H1 (cell line): ENCODE data around the gene ARHGEF2. TPM values are rescaled to one million over a fixed set of nuclear protein-coding genes. Genes with fewer than 3 reads are reported as not detected.

Experiments used
- CTCF ChIA-PET: fragments of 300-600 bp; sonication (Branson Sonifier 250); formaldehyde crosslinking; loops from one replicate; lab custom pipeline; 2021; ENCODE audit not compliant: partially characterized antibody; lab: Charles Lee
- POLR2A ChIA-PET: fragments of 300-600 bp; sonication (Branson Sonifier 250); formaldehyde crosslinking; loops from one replicate; lab custom pipeline; 2021; ENCODE audit warnings: inconsistent platforms; ENCODE audit not compliant: partially characterized antibody; lab: Charles Lee
- DNase-seq, 2 experiments: peaks; one replicate each; pipeline versions ENCODE4 v3.0.0 to v3.0.0-alpha.2; 2010 to 2022; ENCODE audit warnings: low spot score in 2 of 2, low read depth in 1 of 2, mixed read lengths in 1 of 2
- FAIRE-seq: peaks from 2 replicates; lab custom pipeline; 2011; peaks lifted over from hg19 to GRCh38; lab: Jason Lieb, UNC
- H2AFZ ChIP-seq: 2 replicates; pipeline ENCODE4 v1.8.1; 2012; ENCODE audit warnings: low read length, inconsistent platforms
- H2AK5ac ChIP-seq: 2 replicates; pipeline ENCODE4 v1.6.1; 2013; ENCODE audit warnings: low read depth, low read length
- H2BK120ac ChIP-seq: replicated peaks from 2 replicates; pipeline ENCODE3; 2013; ENCODE audit warnings: low read depth, low read length, inconsistent platforms
- H2BK12ac ChIP-seq: 2 replicates; pipeline ENCODE4 v1.6.1; 2013; ENCODE audit warnings: low read depth, low read length
- H2BK15ac ChIP-seq: 2 replicates; pipeline ENCODE4 v1.6.1; 2013; ENCODE audit warnings: low read length
- H2BK20ac ChIP-seq: 2 replicates; pipeline ENCODE4 v1.6.1; 2013; ENCODE audit warnings: low read length
- H2BK5ac ChIP-seq: 2 replicates; pipeline ENCODE4 v1.6.1; 2013; ENCODE audit warnings: low read depth, low read length
- H3K14ac ChIP-seq: 2 replicates; pipeline ENCODE4 v1.6.1; 2013; ENCODE audit warnings: inconsistent platforms; ENCODE audit not compliant: insufficient read length
- H3K18ac ChIP-seq: 2 replicates; pipeline ENCODE4 v1.6.1; 2013; ENCODE audit warnings: low read length; ENCODE audit errors: extremely low read depth
- H3K23ac ChIP-seq: 2 replicates; pipeline ENCODE4 v1.6.1; 2013; ENCODE audit warnings: inconsistent platforms; ENCODE audit not compliant: insufficient read length
- H3K23me2 ChIP-seq: 2 replicates; pipeline ENCODE4 v1.6.1; 2013; ENCODE audit warnings: low read depth, low read length
- H3K27ac ChIP-seq: 2 replicates; pipeline ENCODE4 v1.6.1; 2011; ENCODE audit warnings: low read depth, low read length, inconsistent platforms
- H3K27me3 ChIP-seq, 4 experiments: replicated peaks in 1 of 4; 1 replicate in 1 of 4; 2 replicates in 3 of 4; pipeline versions ENCODE4 v1.6.1 to v1.8.1; 2011 to 2013; ENCODE audit warnings: low read length in 3 of 4, mild to moderate bottlenecking in 3 of 4, inconsistent platforms in 2 of 4, mixed read lengths in 2 of 4, moderate library complexity in 1 of 4; ENCODE audit not compliant: control insufficient read depth in 3 of 4, insufficient read depth in 3 of 4; ENCODE audit errors: extremely low read depth in 1 of 4
- H3K36me3 ChIP-seq, 4 experiments: 2 replicates each; pipeline versions ENCODE4 v1.6.1 to v1.8.1; 2011 to 2013; ENCODE audit warnings: mild to moderate bottlenecking in 4 of 4, low read length in 3 of 4, moderate library complexity in 2 of 4, control low read depth in 1 of 4, inconsistent platforms in 1 of 4; ENCODE audit not compliant: insufficient read depth in 4 of 4, control insufficient read depth in 2 of 4
- H3K4ac ChIP-seq: replicated peaks from 2 replicates; pipeline ENCODE3; 2013; ENCODE audit warnings: low read length, low read depth, mixed read lengths, inconsistent platforms; ENCODE audit not compliant: insufficient read length
- H3K4me1 ChIP-seq, 4 experiments: replicated peaks in 1 of 4; 1 replicate in 1 of 4; 2 replicates in 3 of 4; pipeline versions ENCODE4 v1.6.1 to v1.8.1; 2011 to 2013; ENCODE audit warnings: low read length in 3 of 4, inconsistent platforms in 2 of 4, mixed read lengths in 1 of 4; ENCODE audit not compliant: insufficient read depth in 4 of 4, control insufficient read depth in 3 of 4
- H3K4me2 ChIP-seq, 2 experiments: 2 replicates each; pipeline versions ENCODE4 v1.6.1 to v1.8.1; 2011 to 2013; ENCODE audit warnings: low read depth in 2 of 2, low read length in 2 of 2, control low read depth in 1 of 2, inconsistent platforms in 1 of 2, mild to moderate bottlenecking in 1 of 2; ENCODE audit not compliant: insufficient read depth in 1 of 2
- H3K4me3 ChIP-seq, 4 experiments: fragments of 200-600, 300-600 bp in 1 of 4; sonication (generic), shearing (Covaris generic), sonication (Bioruptor Twin) in 1 of 4; 2 replicates each; pipeline versions ENCODE4 v1.5.1 to v1.8.1; 2011 to 2016; ENCODE audit warnings: low read length in 4 of 4, low read depth in 3 of 4, control low read depth in 2 of 4, inconsistent platforms in 2 of 4, mild to moderate bottlenecking in 2 of 4, mixed read lengths in 1 of 4, moderate library complexity in 1 of 4; ENCODE audit not compliant: insufficient read depth in 2 of 4; ENCODE audit errors: extremely low read depth in 1 of 4
- H3K56ac ChIP-seq: replicated peaks from 2 replicates; pipeline ENCODE3; 2013; ENCODE audit warnings: low read depth, mild to moderate bottlenecking, mixed read lengths, low read length, inconsistent platforms; ENCODE audit not compliant: insufficient read length
- H3K79me1 ChIP-seq: 2 replicates; pipeline ENCODE4 v1.6.1; 2013; ENCODE audit warnings: low read depth, low read length, control low read depth
- H3K79me2 ChIP-seq, 2 experiments: 2 replicates each; pipeline versions ENCODE4 v1.6.1 to v1.8.1; 2012 to 2013; ENCODE audit warnings: low read length in 2 of 2, mild to moderate bottlenecking in 2 of 2, inconsistent platforms in 1 of 2; ENCODE audit not compliant: insufficient read depth in 2 of 2, control insufficient read depth in 1 of 2
- H3K9ac ChIP-seq, 4 experiments: replicated peaks in 1 of 4; 1 replicate in 1 of 4; 2 replicates in 3 of 4; pipeline versions ENCODE4 v1.6.1 to v1.8.1; 2011 to 2013; ENCODE audit warnings: low read depth in 3 of 4, low read length in 3 of 4, control low read depth in 2 of 4, mild to moderate bottlenecking in 2 of 4, moderate library complexity in 2 of 4, inconsistent platforms in 1 of 4; ENCODE audit errors: extremely low read depth in 1 of 4
- H3K9me3 ChIP-seq, 2 experiments: 2 replicates each; pipeline versions ENCODE4 v1.6.1 to v1.8.1; 2012 to 2013; ENCODE audit warnings: mild to moderate bottlenecking in 2 of 2, moderate library complexity in 2 of 2, control low read depth in 1 of 2, inconsistent platforms in 1 of 2, low read depth in 1 of 2, low read length in 1 of 2, mixed read lengths in 1 of 2; ENCODE audit not compliant: insufficient read depth in 2 of 2
- H4K20me1 ChIP-seq, 2 experiments: replicated peaks in 1 of 2; 2 replicates each; pipeline versions ENCODE3 to v1.8.1; 2011 to 2013; ENCODE audit warnings: inconsistent platforms in 2 of 2, low read length in 2 of 2, mild to moderate bottlenecking in 1 of 2; ENCODE audit not compliant: insufficient read depth in 2 of 2, control insufficient read depth in 1 of 2
- H4K5ac ChIP-seq: 2 replicates; pipeline ENCODE4 v1.6.1; 2013; ENCODE audit warnings: low read length, low read depth, mixed read lengths, inconsistent platforms; ENCODE audit not compliant: insufficient read length
- H4K8ac ChIP-seq: 2 replicates; pipeline ENCODE4 v1.8.0; 2013; ENCODE audit warnings: mild to moderate bottlenecking, moderate library complexity, low read length, inconsistent platforms; ENCODE audit not compliant: insufficient read depth; ENCODE audit errors: extremely low read depth
- H4K91ac ChIP-seq: replicated peaks from 2 replicates; pipeline ENCODE3; 2013; ENCODE audit warnings: low read length, mixed read lengths, inconsistent platforms; ENCODE audit not compliant: insufficient read length
- CBX8 ChIP-seq: fragments of 300-800, 300-1000 bp; sonication (generic); IDR thresholded peaks from 2 replicates; pipeline ENCODE4 v1.7.1; 2016; ENCODE audit warnings: low read depth, low read length, borderline replicate concordance
- EGR1 ChIP-seq: IDR thresholded peaks from 2 replicates; pipeline ENCODE4 v1.6.1; 2011; ENCODE audit warnings: low read depth, low read length, borderline replicate concordance
- KDM4A ChIP-seq: IDR thresholded peaks from one replicate; pipeline ENCODE4 v1.7.1; 2012; ENCODE audit warnings: low read depth, mild to moderate bottlenecking, moderate library complexity, low read length, inconsistent platforms; ENCODE audit not compliant: severe bottlenecking
- SAP30 ChIP-seq: fragments of 300-600 bp; sonication (generic); IDR thresholded peaks from 2 replicates; pipeline ENCODE4 v1.7.1; 2012; ENCODE audit warnings: low read length, moderate library complexity, mild to moderate bottlenecking, inconsistent platforms; ENCODE audit not compliant: insufficient read depth, insufficient replicate concordance
- ZNF274 ChIP-seq: IDR thresholded peaks from 2 replicates; pipeline ENCODE4 v1.7.0; 2012; ENCODE audit warnings: low read length, borderline replicate concordance; ENCODE audit errors: extremely low read depth
- WGBS, 2 experiments: shearing (Covaris generic) in 1 of 2; methylation state at CpG; one replicate each; pipeline versions ENCODE4 v1.1.6 to v1.1.7; 2013 to 2015; ENCODE audit warnings: low lambda C conversion rate in 2 of 2, mixed read lengths in 2 of 2, inconsistent platforms in 1 of 2, low coverage in 1 of 2, missing lambda C conversion rate in 1 of 2; ENCODE audit not compliant: insufficient replicate concordance in 2 of 2, insufficient coverage in 1 of 2, insufficient read length in 1 of 2; ENCODE audit errors: extremely low coverage in 1 of 2, missing lambda C conversion rate in 1 of 2; 5-methylcytosine and 5-hydroxymethylcytosine counted together
- polyA plus RNA-seq, 7 experiments: library from polyadenylated mRNA; depleted of rRNA in 3 of 7; stranded (reverse) in 5 of 7; unstranded in 2 of 7; fragments of >200 nt in 5 of 7; fragments of 200-250 nt in 2 of 7; gene quantifications; 1 replicate in 5 of 7; 2 replicates in 1 of 7; 4 replicates in 1 of 7; pipeline versions ENCODE4 v1.2.1 to v1.2.3, GENCODE V29; 2011 to 2013; ENCODE audit warnings: missing spikeins in 2 of 7, mixed read lengths in 2 of 7
- total RNA-seq: library from RNA; stranded (reverse); fragmentation: NEBNext Ultra II Directional; extraction: Animal tissue kit (Norgen Biotek cat#: 25700); gene quantifications from 2 replicates; pipeline ENCODE4 v1.2.1, GENCODE V29; 2021

ARHGEF2 gene
- total and polyA plus RNA-seq, 2 of the 8 experiments (the other 6 are each of a cell fraction or from before 2014, with no cell fraction given), result 42.7 to 80.5 TPM

DNA sequence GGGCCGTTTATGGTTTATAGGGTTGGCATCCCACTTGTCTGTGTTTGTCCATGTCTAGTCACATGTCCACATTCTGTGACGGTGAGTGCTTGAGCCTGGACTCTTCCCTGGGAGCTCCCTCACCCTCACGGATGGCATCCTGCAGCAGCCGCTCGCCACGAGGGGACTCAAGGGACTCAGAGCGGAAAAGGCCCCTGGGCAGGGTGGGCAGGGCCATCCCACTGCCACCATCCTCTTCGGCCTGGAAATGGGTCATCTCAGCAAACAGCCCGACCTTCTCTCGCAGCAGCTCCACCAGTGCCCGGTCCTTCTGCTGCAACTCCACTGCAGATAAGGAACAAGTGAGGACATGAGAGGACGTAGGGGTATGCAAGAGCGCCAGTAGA lies 25.8 kb downstream of the ARHGEF2 start:
- Histone ChIP-seq H3K36me3 (peaks cover 34 to 92% (median 74%) of the 10 kb centered on the region in 4 experiments; a peak in 7 of 8 replicates), H3K4ac (no peak overlapping the region), H4K8ac (no peak overlapping the region), H2AFZ (no peak overlapping the region), H3K79me2 (no peaks in the 10 kb centered on the region), H4K5ac (no peak overlapping the region), H2BK5ac (no peak overlapping the region), H3K79me1 (no peaks in the 10 kb centered on the region), H3K27me3 (no peaks in the 10 kb centered on the region), H3K14ac (no peak overlapping the region), H3K9me3 (no peaks in the 10 kb centered on the region), H3K4me2 (no peak overlapping the region), H3K4me1 (no peaks in the 10 kb centered on the region), H2AK5ac (no peak overlapping the region), H4K20me1 (peaks cover 0 to 5% of the 10 kb centered on the region in 2 experiments), H3K23ac (no peak overlapping the region), H3K9ac (no peak overlapping the region), H2BK120ac (no peak overlapping the region), H3K56ac (no peak overlapping the region), H3K18ac (no peak overlapping the region), H2BK12ac (no peak overlapping the region), H2BK15ac (no peak overlapping the region)
- ChIA-PET POLR2A (interaction anchor here (0.7 to 1.1 kb wide), 2 partner anchors 31 to 34 kb away, joined by 3 to 4 read pairs; no protein-coding TSS in a partner anchor), CTCF (interaction anchor here (0.6 to 1.1 kb wide), 2 partner anchors 25 to 624 kb away, joined by 3 to 4 read pairs; no protein-coding TSS in a partner anchor)
- no peak for FAIRE-seq
- WGBS, 2 experiments, result 98% methylated on average over 13 of the region's 13 CpGs; no CpG with 5 or more reads in 1 of the 2 experiments
- TF ChIP-seq SAP30, result no peak
- no peak for TF ChIP-seq CBX8
- TF ChIP-seq KDM4A, result no peak
- no peak for TF ChIP-seq ZNF274
- no peak for TF ChIP-seq EGR1
- TF ChIP-seq, all 59 proteins: peak for 0
- no peak for DNase-seq
- Histone ChIP-seq H3K23me2 (no peaks in the 10 kb centered on the region), H3K27ac (no peak overlapping the region), H4K91ac (no peak overlapping the region), H2BK20ac (no peak overlapping the region), H3K4me3 (no peak overlapping the region)
